Panc1 (cell line): ENCODE measurements around the gene FBXO42. TPM values are rescaled to one million over a fixed set of nuclear protein-coding genes. Genes with fewer than 3 reads are reported as not detected.

ENCODE experiments used
- ATAC-seq: fragments of 200-7000 bp; cut with Tn5 transposase; 2 replicates; pipeline ENCODE4 v1.9.1; 2020; ENCODE audit warnings: mild to moderate bottlenecking, moderate library complexity
- BruUV-seq: library from RNA; stranded (reverse); fragments of 400-500 nt; replicated peaks from 2 replicates; lab custom pipeline; 2021; lab: Mats Ljungman, UMichigan
- CTCF ChIA-PET: fragments of 300-600 bp; sonication (Branson Sonifier 250); formaldehyde crosslinking; loops from one replicate; lab custom pipeline; 2022; ENCODE audit warnings: antibody characterized with exemption; lab: Charles Lee
- POLR2A ChIA-PET: fragments of 300-600 bp; sonication (Branson Sonifier 250); formaldehyde crosslinking; loops from one replicate; lab custom pipeline; 2022; ENCODE audit warnings: antibody characterized with exemption; lab: Charles Lee
- DNase-seq: peaks from one replicate; pipeline ENCODE4 v3.0.0-alpha.2; 2010; ENCODE audit warnings: low read depth, low spot score
- H3K27ac ChIP-seq: 2 replicates; pipeline ENCODE4 v1.5.1; 2011; ENCODE audit warnings: mild to moderate bottlenecking, low read length, inconsistent platforms
- H3K27me3 ChIP-seq: fragments of 200-500 bp; sonication (Bioruptor generic); 2 replicates; pipeline ENCODE4 v1.6.0; 2014; ENCODE audit warnings: low read length, inconsistent platforms; ENCODE audit not compliant: control insufficient read depth, insufficient read depth
- H3K36me3 ChIP-seq: fragments of 200-500 bp; sonication (Bioruptor generic); 2 replicates; pipeline ENCODE4 v1.5.1; 2014; ENCODE audit warnings: inconsistent platforms, mild to moderate bottlenecking, low read length, moderate library complexity; ENCODE audit not compliant: control insufficient read depth, insufficient read depth
- H3K4me1 ChIP-seq: 2 replicates; pipeline ENCODE4 v1.5.1; 2011; ENCODE audit warnings: inconsistent platforms, mild to moderate bottlenecking, low read length, moderate library complexity; ENCODE audit not compliant: control insufficient read depth, insufficient read depth
- H3K4me3 ChIP-seq, 2 experiments: 2 replicates each; pipeline ENCODE4 v1.5.1; 2011 to 2012; ENCODE audit warnings: low read depth in 2 of 2, low read length in 2 of 2, mild to moderate bottlenecking in 2 of 2, inconsistent platforms in 1 of 2, moderate library complexity in 1 of 2
- H3K9me3 ChIP-seq: fragments of 200-500 bp; sonication (Bioruptor generic); 2 replicates; pipeline ENCODE4 v1.5.1; 2014; ENCODE audit warnings: low read depth, mild to moderate bottlenecking, inconsistent platforms, low read length, moderate library complexity; ENCODE audit not compliant: control insufficient read depth, insufficient read depth
- in situ Hi-C: cut with HindIII; loops from 2 replicates; pipeline ENCODE4 v1.10.0; 2016; ENCODE audit warnings: low sequenced_read_pairs, low pct_unique_long_range_greater_than_20kb
- intact Hi-C: fragments of 100-400 bp; cut with micrococcal nuclease; formaldehyde crosslinking; loops from one replicate; pipeline ENCODE4 v1.10.0; 2022; ENCODE audit not compliant: unreplicated experiment
- total RNA-seq: library from RNA; stranded (reverse); gene quantifications from one replicate; pipeline ENCODE4 v1.2.1, GENCODE V29; 2021; ENCODE audit not compliant: unreplicated experiment
- TF ChIP-seq, protein P1 (sequence below): fragments of 450-650 bp; IDR thresholded peaks from 2 replicates; pipeline ENCODE4 v1.5.1; 2017; ENCODE audit warnings: mild to moderate bottlenecking

FBXO42 gene
- total RNA-seq, 1 experiment from 2014 or later: 25.7 TPM

DNA sequence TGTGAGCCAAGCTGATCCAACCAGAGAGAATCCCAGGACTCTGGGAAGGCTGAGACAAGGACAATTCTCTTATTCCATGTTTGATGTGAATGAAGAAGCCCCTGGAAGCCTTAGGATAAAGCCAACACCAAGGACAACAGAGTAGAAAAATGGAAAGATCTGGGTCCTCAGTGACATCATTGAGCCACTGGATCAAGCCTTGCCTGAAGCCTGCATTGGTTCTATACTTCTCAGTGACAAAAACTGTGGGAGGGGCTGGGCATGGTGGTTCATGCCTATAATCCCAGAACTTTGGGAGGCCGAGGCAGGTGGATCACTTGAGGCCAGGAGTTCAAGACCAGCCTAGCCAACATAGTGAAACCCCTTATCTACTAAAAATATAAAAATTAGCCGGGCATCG, 155.4 kb downstream of the FBXO42 start:
- ATAC-seq (no peak), DNase-seq (no peak)
- POLR2A ChIA-PET: interaction anchor here (0.6 kb wide), 1 partner anchor 156 kb away, joined by 3 read pairs; no protein-coding TSS in a partner anchor
- CTCF ChIA-PET: interaction anchor here (0.6 kb wide), 1 partner anchor 121 kb away, joined by 12 read pairs; no protein-coding TSS in a partner anchor
- Histone ChIP-seq H3K27me3 (no peaks in the 10 kb centered on the region), H3K27ac (no peak overlapping the region), H3K4me3 (no peak overlapping the region), H3K4me1 (no peaks in the 10 kb centered on the region), H3K9me3 (no peaks in the 10 kb centered on the region), H3K36me3 (no peaks in the 10 kb centered on the region)
- TF ChIP-seq, protein P1, sequence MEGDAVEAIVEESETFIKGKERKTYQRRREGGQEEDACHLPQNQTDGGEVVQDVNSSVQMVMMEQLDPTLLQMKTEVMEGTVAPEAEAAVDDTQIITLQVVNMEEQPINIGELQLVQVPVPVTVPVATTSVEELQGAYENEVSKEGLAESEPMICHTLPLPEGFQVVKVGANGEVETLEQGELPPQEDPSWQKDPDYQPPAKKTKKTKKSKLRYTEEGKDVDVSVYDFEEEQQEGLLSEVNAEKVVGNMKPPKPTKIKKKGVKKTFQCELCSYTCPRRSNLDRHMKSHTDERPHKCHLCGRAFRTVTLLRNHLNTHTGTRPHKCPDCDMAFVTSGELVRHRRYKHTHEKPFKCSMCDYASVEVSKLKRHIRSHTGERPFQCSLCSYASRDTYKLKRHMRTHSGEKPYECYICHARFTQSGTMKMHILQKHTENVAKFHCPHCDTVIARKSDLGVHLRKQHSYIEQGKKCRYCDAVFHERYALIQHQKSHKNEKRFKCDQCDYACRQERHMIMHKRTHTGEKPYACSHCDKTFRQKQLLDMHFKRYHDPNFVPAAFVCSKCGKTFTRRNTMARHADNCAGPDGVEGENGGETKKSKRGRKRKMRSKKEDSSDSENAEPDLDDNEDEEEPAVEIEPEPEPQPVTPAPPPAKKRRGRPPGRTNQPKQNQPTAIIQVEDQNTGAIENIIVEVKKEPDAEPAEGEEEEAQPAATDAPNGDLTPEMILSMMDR: no peak
- intact Hi-C loops (no loop called here), in situ Hi-C loops (no loop called here)
- BruUV-seq: no TSS peak

Other genes starting within 250 kb of the FBXO42 start
- gene EPHA2, start 196.4 kb downstream of the FBXO42 start, total RNA-seq: 263 TPM
- 21.6 TPM for gene ARHGEF19, start 139.8 kb downstream of the FBXO42 start, total RNA-seq
- gene CPLANE2, start 115.3 kb downstream of the FBXO42 start, total RNA-seq: 17.8 TPM
- gene SZRD1, start 14.8 kb upstream of the FBXO42 start, total RNA-seq: 175 TPM
- not detected for gene SPATA21, start 84.9 kb upstream of the FBXO42 start, total RNA-seq
- 56.8 TPM for gene NECAP2, start 88.2 kb upstream of the FBXO42 start, total RNA-seq
- gene RNU1-1, start 161.8 kb upstream of the FBXO42 start, total RNA-seq: 1,290 TPM